ENCODE results near the gene SC5D.

SC5D gene

GRCh38 chr11:121347094-121347493, 54.5 kb downstream of the SC5D start:
- no peaks in the 10 kb centered on the region for H3K9me3 Mint-ChIP-seq
- H3K27me3 Mint-ChIP-seq: peaks cover 5 to 15% of the 10 kb centered on the region in 2 donors
- H3K27ac Mint-ChIP-seq: no peak overlapping the region
- no peaks in the 10 kb centered on the region for H3K4me1 Mint-ChIP-seq (ENCODE audit: low read depth in 2 of 2)
- peaks cover 2% of the 10 kb centered on the region for H3K36me3 Mint-ChIP-seq (ENCODE audit: insufficient read depth)
- DNase-seq (no peak), ATAC-seq (replicated peaks) (no peak)
- no peak overlapping the region for H3K4me3 Mint-ChIP-seq

DNA sequence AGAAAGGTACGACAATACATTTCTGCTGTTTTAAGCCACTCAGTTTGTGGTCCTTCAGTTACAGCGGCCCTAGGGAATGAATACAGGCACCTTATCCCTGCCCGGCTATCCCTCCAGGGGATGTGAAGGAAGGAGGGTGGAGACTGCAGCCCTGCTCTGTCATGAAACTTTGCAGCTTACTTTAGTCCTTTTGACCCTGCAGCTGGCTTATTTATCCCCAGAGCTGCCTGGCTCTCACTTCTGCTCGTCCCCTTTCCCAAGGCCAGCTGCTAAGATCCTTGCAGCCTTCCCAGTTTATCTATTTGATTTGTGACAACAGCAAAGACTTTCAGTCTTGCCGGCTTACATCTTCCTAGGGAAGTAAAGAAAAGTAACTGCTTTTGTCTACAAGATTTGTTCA, 55.2 kb downstream of the SC5D start:
- DNase-seq (no peak), ATAC-seq (replicated peaks) (no peak)
- H3K4me3 Mint-ChIP-seq: no peak overlapping the region
- H3K9me3 Mint-ChIP-seq: no peaks in the 10 kb centered on the region
- H3K27ac Mint-ChIP-seq: no peak overlapping the region
- H3K4me1 Mint-ChIP-seq (ENCODE audit: low read depth in 2 of 2): no peaks in the 10 kb centered on the region
- peaks cover 2% of the 10 kb centered on the region for H3K36me3 Mint-ChIP-seq (ENCODE audit: insufficient read depth)
- peaks cover 5 to 15% of the 10 kb centered on the region in 2 donors for H3K27me3 Mint-ChIP-seq

DNA sequence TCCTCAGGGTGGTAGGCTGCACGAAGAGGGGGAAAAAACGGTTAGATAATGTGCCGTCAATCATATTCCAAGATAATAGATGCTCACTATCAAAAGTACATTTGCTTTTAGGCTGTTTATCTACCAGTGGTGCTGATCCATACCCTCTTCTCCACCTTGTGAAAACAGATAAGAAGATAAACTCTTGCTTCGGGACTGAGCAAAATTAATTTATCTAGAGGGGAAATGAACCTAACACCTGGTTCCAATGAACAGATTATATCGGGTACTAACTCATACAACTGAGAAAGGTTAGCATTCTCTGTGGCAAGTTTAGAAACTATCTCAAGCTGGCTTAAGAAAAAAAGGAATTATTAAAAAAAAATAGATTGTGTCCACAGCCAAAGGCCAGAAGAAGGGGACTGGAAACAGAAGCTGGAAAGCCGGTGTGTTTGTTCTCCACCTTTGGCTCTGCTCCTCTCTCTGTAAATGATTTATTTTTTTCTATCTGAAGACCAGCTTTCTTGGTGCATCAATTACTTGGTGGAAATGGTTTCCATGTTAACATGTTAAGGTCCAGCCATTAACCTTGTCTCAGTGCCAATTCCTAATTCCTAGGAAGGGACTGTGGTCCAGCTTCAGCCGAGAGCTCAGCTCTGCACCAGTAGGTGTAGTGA, 55.8 kb downstream of the SC5D start:
- ATAC-seq (replicated peaks) (no peak), DNase-seq (no peak)
- Mint-ChIP-seq H3K36me3 (ENCODE audit: insufficient read depth) (no peaks in the 10 kb centered on the region), H3K27ac (no peak overlapping the region), H3K9me3 (no peaks in the 10 kb centered on the region), H3K4me1 (ENCODE audit: low read depth in 2 of 2) (no peaks in the 10 kb centered on the region), H3K4me3 (no peak overlapping the region), H3K27me3 (peaks cover 5 to 15% of the 10 kb centered on the region in 2 donors)

- peaks cover 5 to 15% of the 10 kb centered on the region in 2 donors for H3K27me3 Mint-ChIP-seq
- DNase-seq (no peak), ATAC-seq (replicated peaks) (no peak)
- H3K4me3 Mint-ChIP-seq: no peak overlapping the region
- no peaks in the 10 kb centered on the region for H3K9me3 Mint-ChIP-seq
- H3K36me3 Mint-ChIP-seq (ENCODE audit: insufficient read depth): no peaks in the 10 kb centered on the region
- H3K27ac Mint-ChIP-seq: no peak overlapping the region
- H3K4me1 Mint-ChIP-seq (ENCODE audit: low read depth in 2 of 2): no peaks in the 10 kb centered on the region
These were observed 57.2 kb downstream of the SC5D start for GRCh38 chr11:121349790-121350189.

DNA sequence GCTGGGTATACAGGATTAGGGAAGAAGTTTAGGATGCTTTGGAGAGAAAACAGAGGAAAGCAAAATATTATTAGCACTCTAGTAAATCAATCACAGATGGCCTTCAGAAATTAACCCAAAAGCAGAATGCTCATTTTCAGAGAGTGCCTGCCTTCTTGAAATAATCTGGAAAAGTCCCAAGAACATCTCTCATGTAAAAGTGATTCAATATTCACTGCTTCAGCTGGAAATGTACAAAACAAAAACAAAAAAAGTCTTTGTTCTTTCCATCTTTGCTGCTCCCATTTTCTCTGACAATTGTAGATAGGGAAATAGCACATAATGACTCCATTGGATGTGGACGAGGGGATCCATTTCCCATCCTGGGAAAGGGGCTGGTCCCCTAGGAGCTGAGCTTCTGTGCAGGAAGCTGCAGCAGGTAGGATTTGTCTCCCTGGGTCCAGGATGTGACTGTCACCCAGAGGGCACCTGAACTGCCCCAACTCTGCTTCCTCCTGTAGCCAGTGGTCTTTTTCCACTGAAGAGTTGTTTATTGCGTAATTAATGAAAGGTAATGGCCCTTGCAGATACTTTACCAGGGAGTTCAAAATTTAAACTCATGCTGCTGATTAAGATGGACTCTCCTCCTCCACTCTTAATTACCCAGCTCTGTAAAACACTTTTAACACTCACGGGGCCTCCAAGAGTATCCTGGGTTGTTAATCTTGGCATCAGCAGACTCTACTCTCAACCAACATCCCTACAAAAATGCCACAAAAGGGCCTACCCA, 57.9 kb downstream of the SC5D start:
- Mint-ChIP-seq H3K9me3 (no peaks in the 10 kb centered on the region), H3K27ac (no peak overlapping the region), H3K36me3 (ENCODE audit: insufficient read depth) (no peaks in the 10 kb centered on the region), H3K4me1 (ENCODE audit: low read depth in 2 of 2) (no peaks in the 10 kb centered on the region), H3K27me3 (peaks cover 7 to 15% of the 10 kb centered on the region in 2 donors), H3K4me3 (no peak overlapping the region)
- DNase-seq (no peak), ATAC-seq (replicated peaks) (no peak)

DNA sequence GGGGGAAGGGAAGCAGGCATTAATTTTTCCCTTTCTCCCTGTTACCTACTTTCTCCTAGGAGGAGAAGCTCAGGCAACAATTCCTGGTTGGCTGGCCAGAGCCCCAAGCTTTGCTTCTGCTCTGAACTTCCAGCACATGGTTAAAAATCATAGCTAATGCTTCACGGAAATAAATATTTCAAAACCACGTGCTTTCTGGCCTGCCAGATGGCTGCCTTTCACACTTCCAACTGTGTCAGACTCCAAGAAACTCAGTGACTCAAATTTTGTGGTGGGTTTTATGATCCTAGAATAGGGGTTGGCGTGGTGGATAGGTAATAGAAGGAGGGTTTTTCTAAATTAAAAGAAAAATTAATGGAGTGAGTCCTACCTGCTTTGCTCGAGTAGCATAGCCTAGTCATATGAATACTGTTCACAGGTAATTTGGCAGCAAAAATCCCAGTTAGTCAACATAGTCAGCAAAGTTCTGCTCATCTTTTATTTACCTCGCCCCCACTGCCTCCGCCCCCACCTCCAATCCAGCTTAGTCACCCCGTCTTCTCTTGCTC, 58.6 kb downstream of the SC5D start:
- Mint-ChIP-seq H3K27me3 (peaks cover 12 to 15% of the 10 kb centered on the region in 2 donors), H3K36me3 (ENCODE audit: insufficient read depth) (no peaks in the 10 kb centered on the region), H3K4me1 (ENCODE audit: low read depth in 2 of 2) (no peaks in the 10 kb centered on the region), H3K9me3 (no peaks in the 10 kb centered on the region), H3K27ac (no peak overlapping the region), H3K4me3 (no peak overlapping the region)
- no peak for DNase-seq
- ATAC-seq (replicated peaks): no peak

DNA sequence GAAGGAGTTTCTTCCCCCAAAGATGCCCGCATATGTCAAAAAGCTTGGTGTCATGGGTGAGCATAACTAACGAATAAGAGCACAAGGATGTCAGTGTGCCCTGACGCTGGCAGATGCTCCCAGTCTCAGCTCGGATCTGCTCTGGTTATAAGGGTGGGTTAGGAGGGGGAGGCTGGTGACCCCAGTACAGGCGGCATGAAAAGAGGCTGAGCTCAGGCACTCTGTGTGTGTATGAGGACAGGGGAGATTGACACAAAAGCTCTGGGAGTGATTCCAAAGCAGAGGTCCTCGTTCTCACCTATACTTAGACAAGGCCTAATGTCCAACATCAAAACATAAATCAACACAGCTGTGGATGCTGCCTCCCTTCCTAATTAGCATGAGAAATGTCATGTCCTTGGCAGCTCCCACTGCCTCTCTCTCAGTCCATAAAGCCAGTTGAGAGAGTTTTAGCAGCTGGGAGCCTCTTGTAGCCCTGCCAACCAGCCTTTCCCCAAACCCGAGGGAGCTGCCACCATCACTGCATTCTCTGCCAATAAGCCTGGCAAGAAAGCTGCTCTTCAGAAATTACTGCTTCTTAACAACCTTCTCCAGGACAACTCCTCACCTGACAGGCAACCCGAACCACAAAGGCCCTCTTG, 59.8 kb downstream of the SC5D start:
- ATAC-seq (replicated peaks): no peak
- no peaks in the 10 kb centered on the region for H3K9me3 Mint-ChIP-seq
- no peak overlapping the region for H3K4me3 Mint-ChIP-seq
- H3K36me3 Mint-ChIP-seq (ENCODE audit: insufficient read depth): no peaks in the 10 kb centered on the region
- H3K27ac Mint-ChIP-seq: no peak overlapping the region
- no peak for DNase-seq
- H3K27me3 Mint-ChIP-seq: peaks cover 6 to 15% of the 10 kb centered on the region in 2 donors
- H3K4me1 Mint-ChIP-seq (ENCODE audit: low read depth in 2 of 2): no peaks in the 10 kb centered on the region

- no peak for DNase-seq
- no peak overlapping the region for H3K4me3 Mint-ChIP-seq
These were observed 61.6 kb downstream of the SC5D start for GRCh38 chr11:121354192-121354591.

GRCh38 chr11:121356357-121356756, 63.8 kb downstream of the SC5D start:
- H3K4me3 Mint-ChIP-seq: no peak overlapping the region
- peaks cover 6 to 17% of the 10 kb centered on the region in 2 donors for H3K27me3 Mint-ChIP-seq
- H3K36me3 Mint-ChIP-seq (ENCODE audit: insufficient read depth): no peaks in the 10 kb centered on the region
- H3K27ac Mint-ChIP-seq: no peak overlapping the region
- no peak for DNase-seq
- peaks cover 0 to 1% of the 10 kb centered on the region in 2 donors for H3K4me1 Mint-ChIP-seq (ENCODE audit: low read depth in 2 of 2)
- no peaks in the 10 kb centered on the region for H3K9me3 Mint-ChIP-seq
- no peak for ATAC-seq (replicated peaks)

More at GRCh38 chr11:121354192-121354591, 61.6 kb downstream of the SC5D start:
- H3K9me3 Mint-ChIP-seq: no peaks in the 10 kb centered on the region
- peaks cover 0 to 1% of the 10 kb centered on the region in 2 donors for H3K4me1 Mint-ChIP-seq (ENCODE audit: low read depth in 2 of 2)
- H3K36me3 Mint-ChIP-seq (ENCODE audit: insufficient read depth): no peaks in the 10 kb centered on the region
- H3K27ac Mint-ChIP-seq: no peak overlapping the region
- ATAC-seq (replicated peaks): no peak
- peaks cover 6 to 20% of the 10 kb centered on the region in 2 donors for H3K27me3 Mint-ChIP-seq
